HepG2 (cell line): ENCODE data around the gene MGAT1. TPM values are rescaled to one million over a fixed set of nuclear protein-coding genes. Genes with fewer than 3 reads are reported as not detected.

Experiments used
- ATAC-seq: fragments of 200-7000 bp; cut with Tn5 transposase; 3 replicates; pipeline ENCODE4 v1.9.1; 2020; ENCODE audit warnings: mild to moderate bottlenecking, moderate library complexity
- BruUV-seq: library from RNA; stranded (reverse); fragments of 400-500 nt; replicated peaks from 2 replicates; lab custom pipeline; 2021; lab: Mats Ljungman, UMichigan
- CTCF ChIA-PET: fragments of 300-600 bp; formaldehyde crosslinking; extraction: SDS; loops from one replicate; lab custom pipeline; 2021; ENCODE audit warnings: low total read pairs, inconsistent platforms, low intra/inter-chr PET ratio; lab: Yijun Ruan, JAX
- POLR2A ChIA-PET: fragments of 350-600 bp; sonication (Branson Sonifier 250); formaldehyde crosslinking; loops from one replicate; lab custom pipeline; 2020; ENCODE audit warnings: antibody characterized with exemption, inconsistent platforms; lab: Yijun Ruan, JAX
- DNase-seq: peaks from one replicate; pipeline ENCODE4 v3.0.0-alpha.2; 2015; ENCODE audit warnings: low spot score
- FAIRE-seq: peaks from 3 replicates; lab custom pipeline; 2011; peaks lifted over from hg19 to GRCh38; lab: Jason Lieb, UNC
- H2AFZ ChIP-seq: one replicate; pipeline ENCODE4 v1.6.1; 2011; ENCODE audit warnings: low read length, inconsistent platforms
- H3K27ac ChIP-seq: fragments of 300-600 bp; 3 replicates; pipeline ENCODE4 v1.8.0; 2011; ENCODE audit warnings: mixed run types, mild to moderate bottlenecking, mixed read lengths, low read length, inconsistent platforms; ENCODE audit not compliant: insufficient read depth; ENCODE audit errors: extremely low read length
- H3K27me3 ChIP-seq, 2 experiments: fragments of 200-600 bp in 1 of 2; 2 replicates in 1 of 2; 3 replicates in 1 of 2; pipeline versions ENCODE4 v1.6.0 to v1.8.0; 2011; ENCODE audit warnings: low read length in 2 of 2, mild to moderate bottlenecking in 2 of 2, moderate library complexity in 2 of 2, inconsistent platforms in 1 of 2; ENCODE audit not compliant: insufficient read depth in 2 of 2, control insufficient read depth in 1 of 2
- H3K36me3 ChIP-seq, 2 experiments: fragments of 200-600 bp in 1 of 2; replicated peaks in 1 of 2; 2 replicates in 1 of 2; 3 replicates in 1 of 2; pipeline versions ENCODE4 v1.5.1 to v1.8.0; 2011; ENCODE audit warnings: low read length in 2 of 2, inconsistent platforms in 1 of 2; ENCODE audit not compliant: insufficient read depth in 2 of 2, control insufficient read depth in 1 of 2
- H3K4me1 ChIP-seq: 2 replicates; pipeline ENCODE4 v1.5.1; 2012; ENCODE audit warnings: low read length, inconsistent platforms; ENCODE audit not compliant: insufficient read depth
- H3K4me2 ChIP-seq: 2 replicates; pipeline ENCODE4 v1.6.0; 2011; ENCODE audit warnings: low read depth, low read length, inconsistent platforms
- H3K4me3 ChIP-seq, 3 experiments: fragments of 200-600 bp in 1 of 3; sonication (generic), shearing (Covaris generic) in 1 of 3; replicated peaks in 1 of 3; 2 replicates each; pipeline ENCODE4 v1.5.1; 2011 to 2016; ENCODE audit warnings: low read length in 3 of 3, inconsistent platforms in 2 of 3, low read depth in 2 of 3, mild to moderate bottlenecking in 2 of 3, control low read depth in 1 of 3, mixed read lengths in 1 of 3; ENCODE audit not compliant: insufficient read depth in 1 of 3
- H3K79me2 ChIP-seq: one replicate; pipeline ENCODE4 v1.6.1; 2011; ENCODE audit warnings: low read length, inconsistent platforms; ENCODE audit not compliant: insufficient read depth
- H3K9ac ChIP-seq: 2 replicates; pipeline ENCODE4 v1.6.0; 2011; ENCODE audit warnings: mild to moderate bottlenecking, low read depth, low read length, inconsistent platforms; ENCODE audit not compliant: insufficient read depth
- H3K9me3 ChIP-seq: 2 replicates; pipeline ENCODE4 v1.5.1; 2012; ENCODE audit warnings: mild to moderate bottlenecking, low read length
- H4K20me1 ChIP-seq: 2 replicates; pipeline ENCODE4 v1.6.0; 2011; ENCODE audit warnings: inconsistent platforms, mild to moderate bottlenecking, low read length, moderate library complexity; ENCODE audit not compliant: insufficient read depth
- BCL6 ChIP-seq: IDR thresholded peaks from 2 replicates; pipeline ENCODE4 v1.6.1; 2016; ENCODE audit warnings: missing genetic modification reagents, missing compliant biosample characterization
- HDAC2 ChIP-seq: sonication (generic); formaldehyde crosslinking; IDR thresholded peaks from 2 replicates; pipeline ENCODE4 v1.4.0; 2020; ENCODE audit warnings: missing genetic modification reagents
- HNRNPK ChIP-seq: fragments of 200-400 bp; formaldehyde crosslinking; IDR thresholded peaks from 2 replicates; pipeline ENCODE4 v1.6.1; 2018; ENCODE audit warnings: low read length, low read depth, moderate library complexity, mild to moderate bottlenecking; ENCODE audit not compliant: poor library complexity, severe bottlenecking
- KLF9 ChIP-seq: IDR thresholded peaks from 2 replicates; pipeline ENCODE4 v1.6.1; 2016; ENCODE audit warnings: low read depth
- SIX4 ChIP-seq: sonication (generic); formaldehyde crosslinking; IDR thresholded peaks from 2 replicates; pipeline ENCODE4 v1.4.0; 2020; ENCODE audit warnings: missing genetic modification reagents
- TBL1XR1 ChIP-seq: fragments of 150-350 bp; IDR thresholded peaks from 2 replicates; pipeline ENCODE4 v1.6.1; 2014; ENCODE audit warnings: borderline replicate concordance, low read length; ENCODE audit not compliant: partially characterized antibody
- ZFP1 ChIP-seq: IDR thresholded peaks from 2 replicates; pipeline ENCODE4 v1.6.1; 2016
- ZNF446 ChIP-seq: sonication (generic); formaldehyde crosslinking; IDR thresholded peaks from 2 replicates; pipeline ENCODE4 v1.5.0; 2020; ENCODE audit warnings: mild to moderate bottlenecking, missing genetic modification reagents
- ZSCAN30 ChIP-seq: sonication (generic); formaldehyde crosslinking; IDR thresholded peaks from 2 replicates; pipeline ENCODE4 v1.5.0; 2020; ENCODE audit warnings: mild to moderate bottlenecking, missing genetic modification reagents
- ZZZ3 ChIP-seq: sonication (generic); formaldehyde crosslinking; IDR thresholded peaks from 2 replicates; pipeline ENCODE4 v1.4.0; 2020; ENCODE audit warnings: missing genetic modification reagents, mild to moderate bottlenecking, borderline replicate concordance
- WGBS: methylation state at CpG from one replicate; pipeline ENCODE4 v1.1.6; 2017; ENCODE audit warnings: low lambda C conversion rate; 5-methylcytosine and 5-hydroxymethylcytosine counted together
- in situ Hi-C: cut with HindIII; loops from 2 replicates; pipeline ENCODE4 v1.10.0; 2017; ENCODE audit warnings: low pct_unique_long_range_greater_than_20kb; ENCODE audit not compliant: extremely low pct_ligation_motif_present
- intact Hi-C: fragments of 100-400 bp; cut with micrococcal nuclease; formaldehyde crosslinking; loops from one replicate; pipeline ENCODE4 v1.10.0; 2022; ENCODE audit not compliant: unreplicated experiment
- polyA plus RNA-seq, 8 experiments: library from polyadenylated mRNA; depleted of rRNA in 3 of 8; stranded (reverse) in 7 of 8; unstranded in 1 of 8; fragments of >200 nt; fragmentation: Illumina TruSeq in 4 of 8; extraction: Trizol in 4 of 8; gene quantifications; 2 replicates each; pipeline versions ENCODE4 v1.2.1 to v1.2.3, GENCODE V29; 2011 to 2016; ENCODE audit warnings: low read depth in 4 of 8, missing spikeins in 1 of 8, mixed read lengths in 1 of 8; ENCODE audit not compliant: insufficient read depth in 1 of 8
- total RNA-seq, 5 experiments: library from RNA; depleted of rRNA; stranded (reverse); fragments of >200 nt; fragmentation: Illumina TruSeq; extraction: Trizol; gene quantifications; 2 replicates each; pipeline ENCODE4 v1.2.3, GENCODE V29; 2016; ENCODE audit warnings: low read depth in 1 of 5
- TF ChIP-seq, protein P1 (sequence below): sonication (generic); formaldehyde crosslinking; IDR thresholded peaks from 2 replicates; pipeline ENCODE4 v1.8.0; 2022; ENCODE audit warnings: mild to moderate bottlenecking, missing genetic modification reagents, moderate library complexity
- TF ChIP-seq, protein P2 (sequence below): sonication (generic); formaldehyde crosslinking; IDR thresholded peaks from 2 replicates; pipeline ENCODE4 v1.4.0; 2020; ENCODE audit warnings: mild to moderate bottlenecking, missing genetic modification reagents
- TF ChIP-seq, protein P3 (sequence below): sonication (generic); formaldehyde crosslinking; IDR thresholded peaks from 2 replicates; pipeline ENCODE4 v1.4.0; 2020; ENCODE audit warnings: missing genetic modification reagents, borderline replicate concordance
- TF ChIP-seq, protein P4 (sequence below): sonication (generic); formaldehyde crosslinking; IDR thresholded peaks from 2 replicates; pipeline ENCODE4 v1.4.0; 2020; ENCODE audit warnings: mild to moderate bottlenecking, missing genetic modification reagents

The MGAT1 gene
- total and polyA plus RNA-seq, 2 of the 13 experiments (the other 11 are each of a cell fraction or from before 2014, with no cell fraction given), result 50.1 to 55.3 TPM

DNA sequence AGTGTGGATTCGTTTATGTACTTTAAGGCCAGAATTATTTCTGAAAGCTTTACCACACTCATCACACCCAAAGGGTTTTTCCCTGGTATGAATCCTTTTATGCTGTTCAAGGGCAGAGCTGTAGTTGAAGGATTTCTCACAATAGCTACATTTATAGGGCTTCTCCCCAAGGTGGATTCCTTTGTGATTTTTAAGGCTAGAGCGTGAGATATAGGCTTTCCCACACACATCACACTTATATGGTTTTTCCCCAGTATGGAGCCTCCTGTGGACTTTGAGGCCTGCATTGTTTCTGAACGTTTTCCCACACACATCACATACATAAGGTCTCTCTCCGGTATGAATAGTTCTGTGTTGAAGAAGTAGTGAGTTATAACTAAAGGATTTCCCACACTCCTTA is 47.2 kb upstream of the MGAT1 start:
- Histone ChIP-seq H3K79me2 (no peaks in the 10 kb centered on the region), H3K9me3 (no peaks in the 10 kb centered on the region), H3K9ac (no peak overlapping the region), H4K20me1 (no peaks in the 10 kb centered on the region), H3K4me1 (no peaks in the 10 kb centered on the region), H3K27ac (no peak overlapping the region), H3K4me2 (no peak overlapping the region), H3K4me3 (no peak overlapping the region), H3K27me3 (no peaks in the 10 kb centered on the region), H2AFZ (no peak overlapping the region), H3K36me3 (peaks cover 4 to 23% of the 10 kb centered on the region in 2 experiments)
- ChIA-PET CTCF (no interaction called here), POLR2A (no interaction called here)
- in situ Hi-C loops (no loop called here), intact Hi-C loops (no loop called here)
- 79% methylated on average over 4 of the region's 4 CpGs for WGBS
- FAIRE-seq (no peak), ATAC-seq (no peak), DNase-seq (no peak)
- TF ChIP-seq ZSCAN30 (CRISPR knock-in tag) (no peak), TBL1XR1 (no peak), HDAC2 (CRISPR knock-in tag) (no peak)
- TF ChIP-seq, protein P1, sequence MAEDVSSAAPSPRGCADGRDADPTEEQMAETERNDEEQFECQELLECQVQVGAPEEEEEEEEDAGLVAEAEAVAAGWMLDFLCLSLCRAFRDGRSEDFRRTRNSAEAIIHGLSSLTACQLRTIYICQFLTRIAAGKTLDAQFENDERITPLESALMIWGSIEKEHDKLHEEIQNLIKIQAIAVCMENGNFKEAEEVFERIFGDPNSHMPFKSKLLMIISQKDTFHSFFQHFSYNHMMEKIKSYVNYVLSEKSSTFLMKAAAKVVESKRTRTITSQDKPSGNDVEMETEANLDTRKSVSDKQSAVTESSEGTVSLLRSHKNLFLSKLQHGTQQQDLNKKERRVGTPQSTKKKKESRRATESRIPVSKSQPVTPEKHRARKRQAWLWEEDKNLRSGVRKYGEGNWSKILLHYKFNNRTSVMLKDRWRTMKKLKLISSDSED (CRISPR knock-in tag), result no peak
- TF ChIP-seq, protein P2, sequence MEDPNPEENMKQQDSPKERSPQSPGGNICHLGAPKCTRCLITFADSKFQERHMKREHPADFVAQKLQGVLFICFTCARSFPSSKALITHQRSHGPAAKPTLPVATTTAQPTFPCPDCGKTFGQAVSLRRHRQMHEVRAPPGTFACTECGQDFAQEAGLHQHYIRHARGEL (CRISPR knock-in tag), result no peak
- no TSS peak for BruUV-seq

DNA sequence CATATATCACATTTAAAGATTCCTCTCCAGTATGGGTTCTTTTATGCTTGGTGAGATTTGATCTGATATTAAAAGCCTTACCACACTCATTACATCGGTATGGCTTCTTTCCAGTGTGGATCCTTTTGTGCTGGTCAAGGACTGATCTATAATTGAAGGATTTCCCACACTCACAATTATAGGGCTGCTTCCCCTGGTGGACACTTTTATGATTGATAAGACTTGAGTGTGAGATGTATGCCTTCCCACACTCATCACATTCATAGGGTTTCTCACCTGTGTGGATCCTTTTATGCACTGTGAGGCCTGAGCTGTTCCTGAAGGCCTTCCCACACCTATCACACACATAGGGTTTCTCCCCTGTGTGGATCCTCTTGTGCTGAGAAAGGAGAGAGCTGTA is 46.3 kb upstream of the MGAT1 start:
- Histone ChIP-seq H3K27ac (no peak overlapping the region), H3K79me2 (no peaks in the 10 kb centered on the region), H3K4me1 (no peaks in the 10 kb centered on the region), H2AFZ (no peak overlapping the region), H3K4me2 (no peak overlapping the region), H3K9ac (no peak overlapping the region), H3K27me3 (no peaks in the 10 kb centered on the region), H3K36me3 (peaks cover 4 to 23% of the 10 kb centered on the region in 2 experiments), H3K9me3 (no peaks in the 10 kb centered on the region), H3K4me3 (no peak overlapping the region), H4K20me1 (no peaks in the 10 kb centered on the region)
- ChIA-PET CTCF (no interaction called here), POLR2A (no interaction called here)
- FAIRE-seq (no peak), DNase-seq (no peak), ATAC-seq (no peak)
- WGBS, result 100% methylated on average over 1 of the region's 1 CpG
- BruUV-seq, result no TSS peak
- in situ Hi-C loops, result no loop called here
- intact Hi-C loops, result no loop called here
- TF ChIP-seq ZNF446 (CRISPR knock-in tag) (no peak), BCL6 (CRISPR knock-in tag) (no peak), KLF9 (CRISPR knock-in tag) (no peak), HNRNPK (no peak), ZFP1 (CRISPR knock-in tag) (no peak), SIX4 (CRISPR knock-in tag) (no peak), ZZZ3 (no peak)
- TF ChIP-seq, protein P3, sequence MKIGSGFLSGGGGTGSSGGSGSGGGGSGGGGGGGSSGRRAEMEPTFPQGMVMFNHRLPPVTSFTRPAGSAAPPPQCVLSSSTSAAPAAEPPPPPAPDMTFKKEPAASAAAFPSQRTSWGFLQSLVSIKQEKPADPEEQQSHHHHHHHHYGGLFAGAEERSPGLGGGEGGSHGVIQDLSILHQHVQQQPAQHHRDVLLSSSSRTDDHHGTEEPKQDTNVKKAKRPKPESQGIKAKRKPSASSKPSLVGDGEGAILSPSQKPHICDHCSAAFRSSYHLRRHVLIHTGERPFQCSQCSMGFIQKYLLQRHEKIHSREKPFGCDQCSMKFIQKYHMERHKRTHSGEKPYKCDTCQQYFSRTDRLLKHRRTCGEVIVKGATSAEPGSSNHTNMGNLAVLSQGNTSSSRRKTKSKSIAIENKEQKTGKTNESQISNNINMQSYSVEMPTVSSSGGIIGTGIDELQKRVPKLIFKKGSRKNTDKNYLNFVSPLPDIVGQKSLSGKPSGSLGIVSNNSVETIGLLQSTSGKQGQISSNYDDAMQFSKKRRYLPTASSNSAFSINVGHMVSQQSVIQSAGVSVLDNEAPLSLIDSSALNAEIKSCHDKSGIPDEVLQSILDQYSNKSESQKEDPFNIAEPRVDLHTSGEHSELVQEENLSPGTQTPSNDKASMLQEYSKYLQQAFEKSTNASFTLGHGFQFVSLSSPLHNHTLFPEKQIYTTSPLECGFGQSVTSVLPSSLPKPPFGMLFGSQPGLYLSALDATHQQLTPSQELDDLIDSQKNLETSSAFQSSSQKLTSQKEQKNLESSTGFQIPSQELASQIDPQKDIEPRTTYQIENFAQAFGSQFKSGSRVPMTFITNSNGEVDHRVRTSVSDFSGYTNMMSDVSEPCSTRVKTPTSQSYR (CRISPR knock-in tag), result no peak
- TF ChIP-seq, protein P4, sequence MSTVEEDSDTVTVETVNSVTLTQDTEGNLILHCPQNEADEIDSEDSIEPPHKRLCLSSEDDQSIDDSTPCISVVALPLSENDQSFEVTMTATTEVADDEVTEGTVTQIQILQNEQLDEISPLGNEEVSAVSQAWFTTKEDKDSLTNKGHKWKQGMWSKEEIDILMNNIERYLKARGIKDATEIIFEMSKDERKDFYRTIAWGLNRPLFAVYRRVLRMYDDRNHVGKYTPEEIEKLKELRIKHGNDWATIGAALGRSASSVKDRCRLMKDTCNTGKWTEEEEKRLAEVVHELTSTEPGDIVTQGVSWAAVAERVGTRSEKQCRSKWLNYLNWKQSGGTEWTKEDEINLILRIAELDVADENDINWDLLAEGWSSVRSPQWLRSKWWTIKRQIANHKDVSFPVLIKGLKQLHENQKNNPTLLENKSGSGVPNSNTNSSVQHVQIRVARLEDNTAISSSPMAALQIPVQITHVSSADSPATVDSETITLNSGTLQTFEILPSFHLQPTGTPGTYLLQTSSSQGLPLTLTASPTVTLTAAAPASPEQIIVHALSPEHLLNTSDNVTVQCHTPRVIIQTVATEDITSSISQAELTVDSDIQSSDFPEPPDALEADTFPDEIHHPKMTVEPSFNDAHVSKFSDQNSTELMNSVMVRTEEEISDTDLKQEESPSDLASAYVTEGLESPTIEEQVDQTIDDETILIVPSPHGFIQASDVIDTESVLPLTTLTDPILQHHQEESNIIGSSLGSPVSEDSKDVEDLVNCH (CRISPR knock-in tag), result no peak
